Measurements from ENCODE around the gene CRTC1.
"Not testable (repeated sequence)": the region's sequence is repeated elsewhere in the genome, so short reads cannot be mapped to it uniquely, and the experiment has no call there.

CRTC1 gene

DNA sequence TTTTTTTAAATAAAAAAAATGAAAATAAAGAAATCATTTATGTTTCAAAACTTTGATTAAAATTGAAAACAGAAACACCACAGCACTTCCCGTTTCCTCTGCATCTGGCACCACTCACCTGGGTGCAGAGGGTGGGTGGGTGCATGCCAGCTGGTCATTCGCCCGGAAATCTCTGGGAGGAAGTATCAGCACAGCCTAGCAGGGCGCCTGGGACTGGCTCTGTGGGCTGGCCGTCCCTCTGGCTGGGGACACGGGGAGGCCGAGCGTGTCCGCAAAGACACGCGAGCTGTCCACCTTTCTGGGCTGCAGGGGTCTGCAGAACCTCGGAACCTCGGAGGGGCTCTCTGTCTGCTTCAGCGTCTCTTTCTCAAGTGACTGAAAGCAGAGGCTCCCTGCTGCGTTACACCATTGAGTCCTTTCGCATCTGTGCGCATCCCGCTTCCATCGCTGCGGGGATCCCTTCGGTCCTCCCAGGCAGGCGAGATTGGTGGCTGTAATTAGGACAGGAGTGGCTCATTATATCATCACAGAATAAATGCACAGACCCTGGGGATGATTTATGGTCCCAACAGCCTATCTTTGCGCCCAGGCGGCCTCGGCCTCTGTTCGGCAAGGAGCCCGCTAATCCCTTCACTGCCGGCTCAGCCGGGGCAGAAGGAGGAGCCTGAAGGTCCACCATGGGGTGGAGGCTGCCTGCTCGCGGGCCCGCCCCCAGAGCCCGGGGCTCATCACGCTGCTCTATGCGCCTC is 17.2 kb downstream of the CRTC1 start:
- peak in 12 of 14 donors; percentile 9 to 72 (median 42) for DNase-seq

DNA sequence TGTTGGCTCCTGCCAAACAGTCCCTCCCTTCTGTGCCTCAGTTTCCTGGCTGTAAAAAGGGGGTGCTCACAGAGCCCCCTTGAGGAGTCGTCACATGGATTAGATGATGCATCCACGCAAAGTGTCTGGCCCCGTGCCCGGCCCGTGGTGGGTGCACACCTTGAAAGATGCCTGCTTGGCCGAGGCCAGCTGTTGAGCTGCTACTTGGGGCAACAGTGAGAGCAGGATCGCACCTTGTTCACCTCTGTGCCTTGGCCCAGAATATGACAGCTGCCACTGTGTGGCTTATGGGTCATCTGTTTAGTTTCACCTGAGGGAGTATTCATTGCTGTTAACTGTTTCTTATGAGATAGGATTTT is 17.7 kb downstream of the CRTC1 start:
- DNase-seq = no peak

DNA sequence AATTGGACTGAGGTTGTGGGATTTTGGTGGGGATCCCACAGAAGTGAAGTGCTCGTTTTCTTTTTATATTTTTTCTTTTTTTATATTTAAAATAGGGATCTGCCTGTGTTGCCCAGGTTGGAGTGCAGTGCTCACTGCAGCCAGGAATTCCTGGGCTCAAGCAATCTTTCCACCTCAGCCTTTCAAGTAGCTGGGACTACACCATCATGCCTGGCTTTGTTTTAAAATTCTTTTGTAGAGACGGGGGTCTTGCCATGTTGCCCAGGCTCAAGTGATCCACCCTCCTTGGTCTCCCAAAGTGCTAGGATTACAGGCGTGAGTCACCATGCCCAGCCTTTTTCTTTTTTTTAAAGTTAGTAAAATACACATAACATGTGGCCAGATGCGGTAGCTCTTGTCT is 20.6 kb downstream of the CRTC1 start:
- no peak for DNase-seq

DNA sequence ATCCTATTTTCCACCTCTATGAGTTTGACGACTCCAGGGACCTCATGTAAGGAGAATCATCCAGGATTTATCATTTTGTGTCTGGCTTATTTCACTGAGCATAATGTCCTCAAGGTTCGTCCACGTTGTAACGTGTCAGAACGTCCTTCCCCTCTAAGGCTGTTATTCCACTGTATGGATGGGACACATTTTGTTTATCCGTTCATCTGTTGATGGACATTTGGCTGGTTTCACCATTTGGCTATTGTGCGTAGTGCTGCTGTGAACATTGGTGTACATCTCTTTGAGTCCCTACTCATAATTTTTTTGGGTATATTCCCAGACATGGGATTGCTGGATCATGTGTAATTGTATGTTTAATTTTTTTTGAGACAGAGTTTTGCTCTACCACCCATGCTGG is 21.5 kb downstream of the CRTC1 start:
- no peak for DNase-seq

DNA sequence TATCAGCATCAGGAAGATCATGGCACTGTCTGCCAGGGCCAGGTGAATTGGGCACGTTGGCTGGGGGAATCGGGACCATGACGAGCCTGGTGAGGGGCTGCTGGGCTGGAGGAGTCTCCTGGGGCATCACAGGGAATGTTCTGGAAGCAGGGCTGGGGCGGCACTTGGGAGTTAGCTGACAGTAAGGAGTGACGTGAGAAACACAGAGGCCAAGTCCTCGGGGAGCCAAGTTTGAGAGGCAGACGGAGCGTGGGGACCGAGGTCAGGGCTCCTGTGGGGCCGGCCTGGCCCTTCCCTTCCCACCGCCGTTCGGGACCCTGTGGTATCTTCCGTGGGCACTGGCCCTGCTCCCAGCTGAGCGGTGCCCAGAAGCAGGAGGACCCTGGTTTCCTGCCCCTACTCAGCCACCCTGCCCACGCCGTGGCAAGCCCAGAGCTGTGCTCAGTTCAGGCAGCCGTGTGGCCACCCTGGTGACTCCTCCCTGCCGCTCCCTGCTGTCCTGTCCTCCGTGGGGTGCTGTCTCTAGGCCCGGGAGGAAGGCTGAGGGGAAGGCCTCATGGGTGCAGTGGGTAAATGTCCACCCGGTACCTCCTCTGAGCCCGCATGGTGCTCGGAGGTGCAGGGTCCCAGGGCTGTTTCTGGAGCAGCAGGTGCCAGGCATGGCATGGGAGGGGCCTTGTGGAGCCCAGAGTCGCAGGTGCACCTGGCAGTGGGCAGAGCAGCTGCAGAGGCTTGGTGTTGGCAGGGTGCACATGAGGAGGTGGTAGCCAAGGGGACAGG is 25.2 kb downstream of the CRTC1 start:
- no peak for DNase-seq

DNA sequence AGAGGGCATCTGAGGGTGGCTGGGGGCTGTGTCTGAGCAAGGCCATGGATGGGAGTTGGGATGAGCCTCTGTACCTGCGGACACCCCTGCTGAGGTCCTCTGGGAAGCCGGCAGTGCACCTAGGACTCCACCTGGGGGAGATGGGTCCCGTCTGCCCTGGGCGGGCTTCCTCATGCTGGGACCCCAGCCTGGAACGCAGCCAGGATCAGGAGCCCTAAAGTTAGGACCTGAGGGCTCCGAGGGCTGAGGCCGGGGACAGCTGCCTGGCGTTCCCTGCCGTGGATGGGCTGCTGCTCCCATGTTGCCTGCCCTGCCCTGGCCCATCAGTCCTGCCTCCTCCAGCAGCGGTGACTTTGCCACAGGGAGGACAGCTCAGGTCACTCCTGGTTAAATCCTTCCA is 26.1 kb downstream of the CRTC1 start:
- DNase-seq = no peak

DNA sequence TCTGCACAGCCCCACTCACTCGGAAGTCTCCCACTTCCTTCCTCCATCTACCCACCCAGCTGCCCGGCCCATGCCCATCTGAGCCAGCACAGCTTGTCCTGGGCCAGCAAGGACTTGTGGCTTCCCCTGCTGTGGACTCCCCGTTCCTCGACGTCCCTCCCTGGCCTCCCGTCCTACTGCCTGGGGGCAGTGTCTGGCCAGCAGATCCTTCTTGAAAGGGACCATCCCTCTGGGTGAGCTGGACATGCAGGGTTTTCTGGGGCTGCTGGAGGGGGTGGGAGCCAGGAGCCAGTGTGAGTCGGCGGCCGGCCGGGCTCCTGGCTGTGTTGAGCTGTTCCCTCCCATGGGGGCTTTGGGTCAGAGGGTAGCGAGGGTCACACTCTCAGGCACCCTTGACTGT is 26.7 kb downstream of the CRTC1 start:
- DNase-seq = no peak

DNA sequence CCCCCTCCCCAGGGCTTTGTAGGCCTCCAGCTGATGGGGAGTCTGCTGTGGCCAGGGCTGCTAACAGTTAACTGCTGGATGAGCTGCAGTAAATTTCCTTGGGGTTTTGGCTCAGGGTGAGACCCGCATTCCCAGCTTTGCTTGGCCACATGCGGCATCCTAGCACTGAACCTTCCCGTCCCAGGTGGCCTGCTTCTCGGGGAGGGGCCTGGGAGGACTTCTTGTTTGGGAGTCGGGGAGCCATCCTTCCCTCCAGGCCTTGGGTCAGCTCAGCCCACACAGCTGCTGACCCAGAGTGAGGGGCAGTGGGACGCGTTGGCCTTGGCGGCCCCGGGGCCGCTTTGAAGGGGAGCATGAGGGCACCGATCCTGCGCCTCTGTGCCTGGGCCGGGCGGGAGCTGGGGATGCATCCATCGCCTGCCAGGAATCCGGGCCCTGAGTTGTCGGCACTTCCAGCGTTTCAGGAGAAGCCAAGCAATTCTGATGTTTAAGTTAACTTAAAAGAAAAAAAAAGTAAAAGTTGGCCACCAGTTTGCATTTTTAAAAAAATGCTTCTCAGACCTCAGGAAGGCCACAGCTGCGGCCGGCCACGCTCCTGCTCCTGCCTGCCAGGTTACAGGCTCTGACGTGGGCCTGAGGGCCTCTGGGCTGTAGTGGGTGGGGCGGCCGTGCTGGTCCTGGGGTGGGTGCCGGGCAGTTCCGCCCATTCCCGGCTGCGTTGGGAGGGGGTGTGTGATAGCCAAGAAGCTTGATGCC is 27.7 kb downstream of the CRTC1 start:
- DNase-seq = no peak

DNA sequence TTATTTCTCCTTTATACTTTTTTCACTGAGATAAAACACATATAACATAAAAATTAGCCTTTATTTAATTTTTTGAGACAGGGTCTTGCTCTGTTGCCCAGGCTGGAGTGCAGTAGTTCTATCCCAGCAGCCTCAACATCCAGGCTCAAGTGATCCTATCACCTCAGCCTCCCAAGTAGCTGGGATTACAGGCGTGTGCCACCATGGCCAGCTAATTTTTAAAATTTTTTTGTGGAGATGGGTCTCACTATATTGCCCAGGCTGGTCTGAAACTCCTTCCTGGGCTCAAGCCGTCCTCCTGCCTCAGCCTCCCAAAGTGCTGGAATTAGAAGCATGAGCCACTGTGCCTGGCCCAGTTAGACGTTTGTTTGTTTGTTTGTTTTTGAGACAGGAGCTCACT is 28.4 kb downstream of the CRTC1 start:
- no peak for DNase-seq

DNA sequence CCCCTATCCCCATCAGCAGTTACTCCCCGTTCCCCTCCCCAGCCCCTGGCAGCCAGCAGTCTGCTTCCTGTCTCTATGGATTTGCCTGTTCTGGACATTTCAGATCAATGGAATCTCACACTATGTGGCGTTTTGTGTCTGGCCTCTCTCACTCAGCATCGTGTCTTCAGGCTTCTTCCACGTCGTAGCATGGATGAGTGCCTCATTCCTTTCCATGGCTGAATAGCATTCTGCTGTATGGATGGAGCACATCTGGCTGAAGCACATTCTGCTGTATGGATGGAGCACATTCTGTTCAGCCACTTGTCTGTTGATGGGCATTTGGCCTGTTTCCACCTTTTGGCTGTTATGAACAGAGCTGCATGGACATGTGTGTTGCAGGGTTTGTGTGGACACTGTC is 29.5 kb downstream of the CRTC1 start:
- DNase-seq = peak in 1 of 14 donors; percentile 77

DNA sequence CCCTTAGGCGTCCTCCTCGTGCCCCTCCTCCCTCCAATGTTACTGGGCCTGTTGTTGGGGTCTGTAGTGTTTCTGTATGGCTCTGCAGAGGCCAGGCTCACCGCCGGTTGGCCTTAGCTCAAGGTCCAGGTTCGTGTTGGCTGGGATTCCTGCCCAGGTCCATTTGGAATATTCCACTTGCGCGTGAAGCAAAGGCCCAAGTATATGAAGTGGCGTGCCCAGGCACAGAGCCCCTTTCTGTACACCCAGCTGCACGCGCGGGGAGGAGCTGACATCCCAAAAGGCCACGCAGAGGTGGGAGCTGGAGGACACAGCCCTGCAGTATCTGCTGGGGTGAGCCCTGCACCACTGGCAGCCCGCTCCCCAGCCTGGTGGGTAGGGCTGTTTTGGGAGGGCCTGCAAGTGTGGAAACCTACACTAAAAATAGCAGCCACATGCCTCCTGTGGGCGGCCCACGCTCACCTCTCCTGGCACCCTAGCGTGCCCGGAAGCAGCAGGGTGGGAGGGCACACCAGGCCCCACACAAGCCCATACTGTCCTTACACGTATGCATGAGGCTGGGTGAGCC is 30.2 kb downstream of the CRTC1 start:
- peak in 1 of 14 donors; percentile 77 for DNase-seq

DNA sequence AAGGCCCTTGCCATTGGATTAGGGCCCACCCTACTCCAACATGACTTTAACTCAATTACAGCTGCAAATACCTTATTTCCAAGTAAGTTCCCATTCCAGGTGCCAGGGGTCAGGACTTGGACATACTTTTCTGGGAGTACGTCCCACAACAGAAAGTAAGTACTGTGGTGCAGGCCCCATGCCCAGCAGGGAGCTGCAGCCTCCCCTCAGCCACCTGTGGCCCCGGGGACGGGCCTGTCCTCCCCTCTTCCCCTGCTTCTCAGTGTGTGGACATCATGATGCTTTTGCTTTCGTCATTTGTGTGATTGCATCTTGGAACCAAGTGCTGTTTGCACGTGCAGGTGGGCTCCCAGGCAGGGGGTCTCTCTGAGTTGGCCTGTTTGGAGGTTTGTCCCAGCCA is 31.9 kb downstream of the CRTC1 start:
- DNase-seq = no peak

DNA sequence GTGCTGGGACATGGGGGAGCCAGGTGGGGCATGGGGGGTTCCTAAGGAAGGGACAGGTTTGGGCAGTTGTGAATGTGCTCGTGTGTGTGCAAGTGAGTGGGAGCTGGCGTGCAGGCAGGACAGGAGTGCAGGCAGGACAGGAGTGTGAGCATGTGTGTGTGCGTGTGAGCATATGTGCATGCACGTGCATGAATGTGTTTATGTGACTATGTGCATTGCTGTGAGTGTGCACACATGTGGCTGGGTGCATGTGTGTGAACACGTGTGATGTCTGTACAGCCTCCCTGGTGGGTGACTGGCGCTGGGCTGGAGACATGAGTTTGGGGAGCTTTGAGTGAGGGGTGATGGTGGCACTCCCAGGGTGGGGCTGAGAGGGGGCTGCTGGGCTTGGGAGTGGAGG is 33.4 kb downstream of the CRTC1 start:
- no peak for DNase-seq

DNA sequence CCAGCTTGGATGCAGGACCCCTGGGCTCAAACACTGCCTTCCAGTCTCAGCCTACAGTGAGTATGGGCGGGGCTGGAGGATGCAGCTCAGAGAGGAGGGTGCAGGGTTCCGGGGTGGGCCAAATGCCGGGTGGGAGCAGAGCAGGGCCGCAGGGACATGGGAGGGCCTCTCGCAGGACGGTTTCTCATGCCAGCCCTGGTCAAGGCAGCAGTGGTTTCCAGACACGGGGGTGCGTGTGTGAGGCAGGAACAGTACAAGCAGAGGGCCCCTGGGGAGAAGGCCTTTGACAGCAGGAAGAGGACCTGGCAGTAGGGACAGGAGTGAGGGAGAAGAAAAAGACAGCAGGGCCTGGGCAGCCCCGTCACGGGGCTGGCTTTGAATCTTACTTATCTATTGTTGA is 34.1 kb downstream of the CRTC1 start:
- DNase-seq = no peak

DNA sequence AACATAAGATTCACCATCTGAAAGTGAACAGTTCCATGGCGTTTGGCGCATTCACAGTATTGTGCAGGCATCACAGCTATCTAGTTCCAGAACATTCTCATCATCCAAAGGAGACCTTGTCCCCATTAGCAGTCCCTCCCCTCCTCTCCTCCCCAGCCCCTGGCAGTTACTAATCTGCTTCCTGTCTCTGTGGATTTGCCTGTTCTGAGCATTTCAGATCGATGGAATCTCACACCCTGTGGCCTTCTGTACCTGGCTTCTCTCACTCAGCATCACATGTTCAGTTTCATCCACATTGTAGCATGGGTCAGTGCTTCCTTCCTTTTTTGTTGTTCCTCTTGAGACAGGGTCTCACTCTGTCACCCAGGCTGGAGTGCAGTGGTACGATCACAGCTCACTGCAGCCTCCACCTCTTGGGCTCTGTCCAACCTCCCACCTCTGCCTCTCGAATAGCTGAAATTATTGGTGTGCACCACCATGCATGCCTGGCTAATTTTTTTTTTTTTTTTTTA is 34.6 kb downstream of the CRTC1 start:
- DNase-seq = no peak

DNA sequence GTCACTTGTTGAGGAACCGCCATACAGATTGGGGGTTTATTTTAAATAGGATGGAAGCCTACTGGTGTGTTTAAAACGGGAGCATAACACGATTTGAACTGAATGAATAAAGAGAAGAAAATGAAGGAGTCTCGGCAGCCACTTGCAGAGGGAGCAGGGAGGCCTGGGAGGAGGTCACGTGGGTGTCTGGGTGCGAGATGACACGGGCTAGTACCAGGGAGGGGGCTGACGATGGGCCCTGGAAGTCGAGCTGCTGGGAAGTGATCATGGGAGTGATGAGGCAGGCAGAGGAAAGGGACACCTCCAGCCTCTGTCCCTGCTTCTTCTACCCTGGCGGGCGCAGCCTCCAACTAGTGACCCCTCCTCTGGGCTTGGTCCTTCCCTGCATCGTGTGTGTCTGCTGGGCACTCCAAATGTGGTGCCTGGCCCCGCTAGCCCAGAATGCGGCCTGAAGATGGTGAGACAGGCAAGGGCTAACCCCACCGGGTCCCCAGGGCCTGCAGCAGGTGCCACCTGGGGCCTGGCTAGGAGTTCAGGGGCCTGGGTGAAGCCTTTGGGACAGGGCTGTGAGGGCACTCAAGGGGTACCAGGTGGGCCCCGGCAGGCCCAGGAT is 35.5 kb downstream of the CRTC1 start:
- DNase-seq = peak in 1 of 14 donors; percentile 17

DNA sequence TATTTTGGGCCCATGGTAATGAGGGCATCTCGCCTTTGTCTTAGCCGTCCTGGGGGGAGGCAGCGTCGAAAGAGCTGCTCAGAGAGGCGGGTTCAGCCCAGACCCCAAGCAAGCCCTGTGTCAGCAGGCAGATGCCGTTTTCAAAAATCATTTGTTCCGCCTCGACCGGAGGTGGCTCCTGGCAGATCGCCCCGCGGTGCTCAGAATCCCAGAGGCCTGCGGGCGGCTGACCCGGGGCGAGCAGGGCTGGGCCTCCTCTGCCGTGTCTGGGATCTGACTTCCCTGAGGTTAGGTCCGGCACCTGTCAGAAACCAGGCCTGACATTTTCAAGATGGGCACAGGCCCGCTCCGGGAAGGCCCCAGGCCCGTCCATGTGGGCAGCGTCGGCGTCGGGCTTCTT is 36.1 kb downstream of the CRTC1 start:
- peak in 1 of 14 donors; percentile 66 for DNase-seq

DNA sequence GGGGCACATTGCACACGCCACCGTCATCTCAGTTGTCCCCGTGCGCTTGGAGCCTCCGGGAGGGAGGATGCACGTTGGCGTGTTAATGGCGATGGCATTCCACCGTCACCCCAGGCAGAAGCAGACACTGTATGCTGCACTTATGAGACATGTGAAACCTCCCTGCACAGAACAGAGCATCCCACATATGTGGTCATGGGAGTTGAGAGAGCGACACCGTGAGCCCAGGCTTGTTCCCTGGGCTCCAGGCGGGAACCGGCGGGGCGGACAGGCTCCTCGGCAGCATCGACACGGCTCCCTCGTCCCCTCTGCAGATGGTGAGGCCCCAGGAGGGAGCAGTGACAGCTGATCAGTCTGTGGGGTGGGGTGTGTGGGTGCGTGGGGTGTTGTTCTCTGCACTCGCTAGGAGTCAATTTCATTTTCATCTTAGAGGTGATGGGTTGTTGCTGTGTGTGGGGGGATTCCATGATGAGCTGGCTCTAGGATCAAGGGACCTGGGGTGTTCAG is 40.4 kb downstream of the CRTC1 start:
- DNase-seq = peak in 1 of 14 donors; percentile 62

DNA sequence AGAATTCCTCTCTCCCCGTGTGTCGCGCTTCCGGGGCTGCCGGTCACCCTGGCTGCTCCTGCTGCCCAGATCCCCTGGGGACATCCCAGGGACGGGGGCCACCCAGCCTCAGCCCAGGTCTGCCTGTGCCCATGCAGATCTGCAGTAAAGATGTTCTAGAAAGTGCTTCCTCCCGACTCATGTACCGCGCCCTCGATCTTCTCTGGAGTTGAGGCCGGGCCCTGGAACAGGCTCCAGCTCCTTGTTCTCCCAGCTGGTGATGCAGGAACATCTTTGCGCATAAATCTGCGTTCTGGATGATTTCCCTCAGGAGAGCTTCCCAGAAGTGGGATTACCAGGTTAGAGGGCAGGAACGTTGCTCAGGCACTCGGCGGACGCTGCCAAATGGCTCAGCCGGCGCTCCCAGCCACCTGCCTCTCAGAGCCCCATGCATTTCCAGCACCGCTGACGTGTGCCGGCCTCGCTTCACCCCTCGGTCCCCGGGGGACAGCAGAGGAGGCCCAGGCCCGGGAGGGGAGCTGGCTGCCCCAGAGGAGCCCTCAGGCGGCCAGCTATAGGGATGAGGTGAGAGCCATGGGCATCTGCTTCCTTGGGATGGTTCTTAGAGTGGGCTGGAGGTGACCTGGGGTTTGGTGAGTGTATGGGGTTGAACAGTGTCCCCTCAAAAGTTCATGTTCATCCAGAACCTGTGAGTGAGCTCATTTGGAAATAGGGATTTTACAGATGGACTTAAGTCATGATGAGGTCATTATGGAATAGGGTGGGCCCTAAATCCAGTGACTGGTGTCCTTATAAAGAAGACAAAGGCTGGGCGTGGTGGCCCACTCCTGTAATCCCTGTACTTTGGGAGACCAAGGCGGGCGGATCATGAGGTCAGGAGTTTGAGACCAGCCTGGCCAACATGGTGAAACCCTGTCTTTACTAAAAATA is 42.6 kb downstream of the CRTC1 start:
- DNase-seq = peak in 1 of 14 donors; percentile 57

DNA sequence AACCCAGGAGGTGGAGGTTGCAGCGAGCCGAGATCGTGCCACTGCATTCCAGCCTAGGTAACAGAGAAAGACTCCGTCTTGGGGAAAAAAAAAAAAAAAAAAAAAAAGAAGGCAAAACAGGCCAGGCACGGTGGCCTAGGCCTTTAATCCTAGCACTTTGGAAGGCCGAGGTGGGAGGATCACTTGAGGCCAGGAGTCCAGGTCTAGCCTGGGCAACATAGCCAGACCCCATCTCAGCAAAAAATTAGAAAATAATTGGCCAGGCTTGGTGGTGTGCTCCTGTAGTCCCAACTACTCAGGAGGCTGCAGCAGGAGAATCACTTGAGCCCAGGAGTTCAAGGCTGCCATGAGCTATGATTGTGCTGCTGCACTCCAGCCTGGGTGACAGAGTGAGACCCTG is 43.4 kb downstream of the CRTC1 start:
- no peak for DNase-seq

DNA sequence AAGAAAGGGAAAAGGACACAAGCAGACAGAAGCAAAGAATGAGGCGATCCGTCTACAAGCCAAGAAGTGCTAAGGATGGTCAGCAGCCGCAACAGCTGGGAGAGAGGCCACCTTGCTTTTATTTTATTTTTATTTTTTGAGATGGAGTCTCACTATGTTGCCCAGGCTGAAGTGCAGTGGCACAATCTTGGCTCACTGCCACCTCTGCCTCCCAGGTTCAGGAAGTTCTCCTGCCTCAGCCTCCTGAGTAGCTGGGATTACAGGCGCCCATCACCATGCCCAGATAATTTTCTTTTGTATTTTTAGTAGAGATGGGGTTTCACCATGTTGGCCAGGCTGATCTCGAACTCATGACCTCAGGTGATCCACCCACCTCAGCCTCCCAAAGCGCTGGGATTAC is 44.1 kb downstream of the CRTC1 start:
- DNase-seq = not testable (repeated sequence)
